HL-60 (cell line): ENCODE measurements around the gene SYT5.

Experiments used
- CTCF ChIP-seq: IDR thresholded peaks from one replicate; pipeline ENCODE4 v1.5.1; 2011; ENCODE audit warnings: low read length, control low read depth, inconsistent platforms; ENCODE audit not compliant: insufficient read depth
- GABPA ChIP-seq: IDR thresholded peaks from 2 replicates; pipeline ENCODE4 v1.6.1; 2012; ENCODE audit warnings: low read depth

- TF ChIP-seq CTCF, result no peak
- TF ChIP-seq GABPA, result no peak
These were observed 45.4 kb upstream of the SYT5 start for GRCh38 chr19:55225415-55225958.
